ENCODE results near the gene MTX3.

MTX3 gene

GRCh38 chr5:79955356-79955895 is 35.6 kb downstream of the MTX3 start:
- H3K9me3 ChIP-seq (ENCODE audit: control insufficient read depth, insufficient read depth, low read depth, low read length), result no peaks in the 10 kb centered on the region
- ChIA-PET CTCF (no interaction called here), POLR2A (no interaction called here)
- TF ChIP-seq ZBTB7A (tag by site-specific recombination; IDR thresholded peaks at IDR 0.05; ENCODE audit: low read depth), result no peak
- no peak for TF ChIP-seq ZNF366 (tag by site-specific recombination; conservative IDR thresholded peaks at IDR 0.05)
- no peak for TF ChIP-seq HOXA7 (CRISPR knock-in tag; IDR thresholded peaks at IDR 0.05; ENCODE audit: borderline replicate concordance)
- TF ChIP-seq ZNF426 (tag by site-specific recombination; IDR thresholded peaks at IDR 0.05), result no peak
- TF ChIP-seq ZNF530 (tag by site-specific recombination; IDR thresholded peaks at IDR 0.05; ENCODE audit: low read depth), result no peak
- TF ChIP-seq ZIC2 (tag by site-specific recombination; IDR thresholded peaks at IDR 0.05), result no peak
- TF ChIP-seq ZNF114 (tag by site-specific recombination; IDR thresholded peaks at IDR 0.05), result no peak
- no peak for TF ChIP-seq KLF10 (tag by site-specific recombination; IDR thresholded peaks at IDR 0.05)
- TF ChIP-seq ZNF211 (tag by site-specific recombination; IDR thresholded peaks at IDR 0.05; ENCODE audit: low read depth), result no peak
- TF ChIP-seq ZNF629 (tag by site-specific recombination; IDR thresholded peaks at IDR 0.05), result no peak
- no peak for TF ChIP-seq SALL2 (tag by site-specific recombination; IDR thresholded peaks at IDR 0.05; ENCODE audit: borderline replicate concordance)
- H3K4me1 ChIP-seq (ENCODE audit: control insufficient read depth, insufficient read depth, low read length), result no peaks in the 10 kb centered on the region
- H3K36me3 ChIP-seq (ENCODE audit: control insufficient read depth in 2 of 2, insufficient read depth in 1 of 2, low read length in 2 of 2), result no peaks in the 10 kb centered on the region
- H3K27ac ChIP-seq (ENCODE audit: extremely low read depth, low read depth, low read length), result no peak overlapping the region
- no peak overlapping the region for H3K4me3 ChIP-seq (ENCODE audit: low read depth, low read length)

- no peak for TF ChIP-seq ZNF248 (tag by site-specific recombination; IDR thresholded peaks at IDR 0.05)
- TF ChIP-seq KLF16 (tag by site-specific recombination; IDR thresholded peaks at IDR 0.05), result no peak
- TF ChIP-seq ZBTB48 (tag by site-specific recombination; IDR thresholded peaks at IDR 0.05), result no peak
- TF ChIP-seq ZNF24 (tag by site-specific recombination; IDR thresholded peaks at IDR 0.05), result no peak
- TF ChIP-seq ZSCAN5A (tag by site-specific recombination; IDR thresholded peaks at IDR 0.05), result no peak
- no peak for TF ChIP-seq IKZF3 (tag by site-specific recombination; IDR thresholded peaks at IDR 0.05)
- TF ChIP-seq ZNF707 (tag by site-specific recombination; IDR thresholded peaks at IDR 0.05), result no peak
- no peak for TF ChIP-seq ZNF391 (tag by site-specific recombination; IDR thresholded peaks at IDR 0.05; ENCODE audit: borderline replicate concordance, low read depth)
- no peak for TF ChIP-seq ZNF558 (tag by site-specific recombination; IDR thresholded peaks at IDR 0.05)
- no peak for TF ChIP-seq PBX3 (CRISPR knock-in tag; IDR thresholded peaks at IDR 0.05)
- no peak for TF ChIP-seq ZBTB17 (tag by site-specific recombination; IDR thresholded peaks at IDR 0.05)
- no peak for TF ChIP-seq ZNF18 (tag by site-specific recombination; IDR thresholded peaks at IDR 0.05)
- no peak for TF ChIP-seq ZNF211 (tag by site-specific recombination; IDR thresholded peaks at IDR 0.05; ENCODE audit: low read depth)
- no peak for TF ChIP-seq CTCF (tag by site-specific recombination; IDR thresholded peaks at IDR 0.05)
- no peak for TF ChIP-seq ZFP37 (tag by site-specific recombination; IDR thresholded peaks at IDR 0.05)
- TF ChIP-seq ZFHX2 (tag by site-specific recombination; conservative IDR thresholded peaks at IDR 0.05), result no peak
- no peak for TF ChIP-seq ZIC2 (tag by site-specific recombination; IDR thresholded peaks at IDR 0.05)
- no peak overlapping the region for H3K27ac ChIP-seq (ENCODE audit: extremely low read depth, low read depth, low read length)
- H3K4me3 ChIP-seq (ENCODE audit: low read depth, low read length), result no peak overlapping the region
- no peaks in the 10 kb centered on the region for H3K4me1 ChIP-seq (ENCODE audit: control insufficient read depth, insufficient read depth, low read length)
- POLR2A ChIA-PET, result no interaction called here
- H3K36me3 ChIP-seq (ENCODE audit: control insufficient read depth in 2 of 2, insufficient read depth in 1 of 2, low read length in 2 of 2), result no peaks in the 10 kb centered on the region
- CTCF ChIA-PET, result interaction anchor here (0.5 to 0.9 kb wide), 2 partner anchors 9 to 129 kb away, joined by 3 read pairs; no protein-coding TSS in a partner anchor
- no peaks in the 10 kb centered on the region for H3K9me3 ChIP-seq (ENCODE audit: control insufficient read depth, insufficient read depth, low read depth, low read length)
Measured at GRCh38 chr5:79954620-79955019, 36.4 kb downstream of the MTX3 start.
